HUES48 (cell line): ENCODE results near the gene ALOX5.

ENCODE experiments used
- H3K27ac ChIP-seq: one replicate; pipeline ENCODE4 v1.7.0; 2013; ENCODE audit warnings: low read depth, low read length, inconsistent platforms
- H3K27me3 ChIP-seq: 2 replicates; pipeline ENCODE4 v1.6.1; 2013; ENCODE audit warnings: mild to moderate bottlenecking, low read length; ENCODE audit not compliant: control insufficient read depth, insufficient read depth
- H3K36me3 ChIP-seq: 2 replicates; pipeline ENCODE4 v1.6.1; 2013; ENCODE audit warnings: low read length; ENCODE audit not compliant: control insufficient read depth, insufficient read depth
- H3K4me1 ChIP-seq: 2 replicates; pipeline ENCODE4 v1.6.1; 2013; ENCODE audit warnings: mild to moderate bottlenecking, low read length; ENCODE audit not compliant: control insufficient read depth, insufficient read depth
- H3K4me3 ChIP-seq: 2 replicates; pipeline ENCODE4 v1.5.1; 2013; ENCODE audit warnings: mild to moderate bottlenecking, low read depth, low read length
- H3K9ac ChIP-seq: 2 replicates; pipeline ENCODE4 v1.6.1; 2013; ENCODE audit warnings: mild to moderate bottlenecking, low read depth, low read length, moderate library complexity
- H3K9me3 ChIP-seq: 2 replicates; pipeline ENCODE4 v1.6.1; 2013; ENCODE audit warnings: low read length; ENCODE audit not compliant: control insufficient read depth, insufficient read depth

Gene ALOX5

GRCh38 chr10:45375101-45375500 is 1.1 kb downstream of the ALOX5 start:
- H3K9me3 ChIP-seq: no peaks in the 10 kb centered on the region
- no peaks in the 10 kb centered on the region for H3K36me3 ChIP-seq
- no peak overlapping the region; the same call in 1 of the 2 replicates for H3K4me3 ChIP-seq

GRCh38 chr10:45375716-45376231 is 1.8 kb downstream of the ALOX5 start:
- no peaks in the 10 kb centered on the region for H3K9me3 ChIP-seq
- no peak overlapping the region for H3K27ac ChIP-seq
- no peaks in the 10 kb centered on the region for H3K36me3 ChIP-seq
- peaks cover 55% of the 10 kb centered on the region for H3K27me3 ChIP-seq
- no peak overlapping the region for H3K9ac ChIP-seq
- peaks cover 7% of the 10 kb centered on the region; the same call in 1 of the 2 replicates for H3K4me1 ChIP-seq
- no peak overlapping the region for H3K4me3 ChIP-seq

More at GRCh38 chr10:45375101-45375500, 1.1 kb downstream of the ALOX5 start:
- Histone ChIP-seq H3K4me1 (peaks cover 7% of the 10 kb centered on the region; the same call in 1 of the 2 replicates), H3K27ac (no peak overlapping the region), H3K9ac (no peak overlapping the region), H3K27me3 (peaks cover 60% of the 10 kb centered on the region)

- Histone ChIP-seq H3K27ac (no peak overlapping the region), H3K4me1 (peaks cover 7% of the 10 kb centered on the region; the same call in 1 of the 2 replicates), H3K27me3 (peaks cover 49% of the 10 kb centered on the region), H3K9ac (no peak overlapping the region), H3K4me3 (no peak overlapping the region), H3K36me3 (no peaks in the 10 kb centered on the region), H3K9me3 (no peaks in the 10 kb centered on the region)
Measured at GRCh38 chr10:45376371-45376801, 2.4 kb downstream of the ALOX5 start.

- peaks cover 7% of the 10 kb centered on the region; the same call in 1 of the 2 replicates for H3K4me1 ChIP-seq
Measured at GRCh38 chr10:45377321-45377720, 3.3 kb downstream of the ALOX5 start.

GRCh38 chr10:45377858-45378257 is 3.8 kb downstream of the ALOX5 start:
- Histone ChIP-seq H3K4me1 (peaks cover 7% of the 10 kb centered on the region; the same call in 1 of the 2 replicates), H3K9ac (no peak overlapping the region), H3K36me3 (no peaks in the 10 kb centered on the region), H3K9me3 (no peaks in the 10 kb centered on the region), H3K4me3 (no peak overlapping the region), H3K27me3 (peaks cover 34% of the 10 kb centered on the region), H3K27ac (no peak overlapping the region)

More at GRCh38 chr10:45377321-45377720, 3.3 kb downstream of the ALOX5 start:
- no peaks in the 10 kb centered on the region for H3K36me3 ChIP-seq
- H3K9me3 ChIP-seq: no peaks in the 10 kb centered on the region
- H3K4me3 ChIP-seq: no peak overlapping the region
- H3K27ac ChIP-seq: no peak overlapping the region
- peaks cover 39% of the 10 kb centered on the region for H3K27me3 ChIP-seq
- no peak overlapping the region for H3K9ac ChIP-seq

GRCh38 chr10:45378914-45379726 is 5.1 kb downstream of the ALOX5 start:
- no peak overlapping the region for H3K27ac ChIP-seq

GRCh38 chr10:45379891-45380540 is 6.0 kb downstream of the ALOX5 start:
- Histone ChIP-seq H3K27me3 (peaks cover 14% of the 10 kb centered on the region), H3K36me3 (no peaks in the 10 kb centered on the region), H3K27ac (no peak overlapping the region), H3K9me3 (no peaks in the 10 kb centered on the region), H3K4me3 (no peak overlapping the region), H3K4me1 (peaks cover 4% of the 10 kb centered on the region; the same call in 1 of the 2 replicates), H3K9ac (no peak overlapping the region)

More at GRCh38 chr10:45378914-45379726, 5.1 kb downstream of the ALOX5 start:
- H3K36me3 ChIP-seq: no peaks in the 10 kb centered on the region
- H3K9ac ChIP-seq: no peak overlapping the region
- H3K4me1 ChIP-seq: peaks cover 7% of the 10 kb centered on the region; the same call in 1 of the 2 replicates
- H3K27me3 ChIP-seq: peaks cover 23% of the 10 kb centered on the region
- no peaks in the 10 kb centered on the region for H3K9me3 ChIP-seq
- no peak overlapping the region for H3K4me3 ChIP-seq

- Histone ChIP-seq H3K27me3 (0 out of 2 replicates have a peak, but pooled peaks cover 4% of the 10 kb centered on the region), H3K36me3 (no peaks in the 10 kb centered on the region), H3K4me1 (peaks cover 4% of the 10 kb centered on the region; the same call in 1 of the 2 replicates), H3K9me3 (no peaks in the 10 kb centered on the region), H3K9ac (no peak overlapping the region), H3K27ac (no peak overlapping the region), H3K4me3 (no peak overlapping the region)
Measured at GRCh38 chr10:45380903-45381620, 7.0 kb downstream of the ALOX5 start.

- Histone ChIP-seq H3K4me1 (no peaks in the 10 kb centered on the region), H3K27me3 (no peaks in the 10 kb centered on the region), H3K4me3 (no peak overlapping the region), H3K9me3 (peaks cover 5% of the 10 kb centered on the region; the same call in 1 of the 2 replicates), H3K27ac (no peak overlapping the region), H3K9ac (no peak overlapping the region), H3K36me3 (no peaks in the 10 kb centered on the region)
Measured at GRCh38 chr10:45382591-45382990, 8.6 kb downstream of the ALOX5 start.

- no peak overlapping the region for H3K4me3 ChIP-seq
- no peaks in the 10 kb centered on the region for H3K36me3 ChIP-seq
- no peaks in the 10 kb centered on the region for H3K4me1 ChIP-seq
- no peaks in the 10 kb centered on the region for H3K27me3 ChIP-seq
- no peak overlapping the region for H3K27ac ChIP-seq
- H3K9me3 ChIP-seq: peaks cover 5% of the 10 kb centered on the region; the same call in 1 of the 2 replicates
- no peak overlapping the region for H3K9ac ChIP-seq
Measured at GRCh38 chr10:45383682-45384330, 9.8 kb downstream of the ALOX5 start.
